GM21529 (cell line): ENCODE results near the gene SIRT6.
"Not testable (repeated sequence)": the region's sequence is repeated elsewhere in the genome, so short reads cannot be mapped to it uniquely, and the experiment has no call there.

ENCODE experiments used
- ATAC-seq: cut with Tn5 transposase; IDR thresholded peaks from one replicate; pipeline ENCODE4 v1.9.1; 2021; ENCODE audit not compliant: unreplicated experiment

The SIRT6 gene

DNA sequence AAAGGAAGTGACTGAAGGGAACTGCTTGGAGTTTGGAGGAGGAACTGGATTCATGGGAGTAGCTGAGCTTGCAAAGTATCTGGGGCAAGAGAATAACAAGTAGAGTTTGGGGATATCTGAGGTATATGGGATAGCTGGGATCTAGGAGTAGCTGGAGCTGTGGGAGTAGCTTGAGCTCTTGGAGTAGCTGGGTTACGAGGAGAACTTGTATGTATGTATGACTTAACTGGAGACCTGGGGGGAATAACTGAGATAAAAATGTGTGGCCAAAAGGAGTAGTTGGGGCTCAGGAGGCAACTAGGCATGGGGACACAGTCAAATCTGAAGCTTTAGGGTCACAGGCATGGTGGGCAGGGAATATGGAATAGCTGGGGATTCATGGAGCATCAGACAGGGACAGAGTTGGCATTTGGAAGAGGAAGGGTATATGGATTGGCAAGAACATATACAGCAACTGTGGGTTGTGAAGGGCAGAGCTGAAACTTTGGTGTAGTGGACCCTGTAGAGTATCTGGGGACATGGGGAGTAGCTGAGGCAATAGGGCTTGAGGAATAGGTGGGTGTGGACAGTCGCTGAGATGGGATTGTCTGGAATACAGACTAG, 18.7 kb upstream of the SIRT6 start:
- ATAC-seq: no peak

DNA sequence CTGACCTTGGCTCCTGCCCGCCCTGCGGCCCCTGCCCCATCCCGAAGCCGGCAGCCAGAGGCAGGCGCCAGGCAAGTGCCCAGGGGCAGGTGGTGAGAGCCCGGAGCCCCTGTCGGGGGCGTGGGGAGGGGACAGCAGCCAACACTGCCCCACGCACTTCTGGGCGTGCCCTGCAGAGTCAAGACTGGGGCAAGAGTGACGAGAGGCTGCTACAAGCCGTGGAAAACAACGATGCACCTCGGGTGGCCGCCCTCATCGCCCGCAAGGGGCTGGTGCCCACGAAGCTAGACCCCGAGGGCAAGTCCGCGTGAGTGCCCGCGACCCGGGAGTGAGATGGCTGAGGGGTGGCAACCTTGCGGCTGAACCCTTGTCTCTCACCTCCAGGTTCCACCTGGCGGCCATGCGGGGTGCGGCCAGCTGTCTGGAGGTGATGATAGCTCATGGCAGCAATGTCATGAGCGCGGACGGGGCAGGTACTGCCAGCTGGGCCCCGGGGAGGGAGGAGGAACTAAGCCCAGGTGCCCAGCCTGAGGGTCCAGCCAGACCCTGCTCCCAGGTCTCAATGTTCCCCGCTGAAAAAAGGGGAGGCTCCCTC, 17.4 kb upstream of the SIRT6 start:
- ATAC-seq: no peak

DNA sequence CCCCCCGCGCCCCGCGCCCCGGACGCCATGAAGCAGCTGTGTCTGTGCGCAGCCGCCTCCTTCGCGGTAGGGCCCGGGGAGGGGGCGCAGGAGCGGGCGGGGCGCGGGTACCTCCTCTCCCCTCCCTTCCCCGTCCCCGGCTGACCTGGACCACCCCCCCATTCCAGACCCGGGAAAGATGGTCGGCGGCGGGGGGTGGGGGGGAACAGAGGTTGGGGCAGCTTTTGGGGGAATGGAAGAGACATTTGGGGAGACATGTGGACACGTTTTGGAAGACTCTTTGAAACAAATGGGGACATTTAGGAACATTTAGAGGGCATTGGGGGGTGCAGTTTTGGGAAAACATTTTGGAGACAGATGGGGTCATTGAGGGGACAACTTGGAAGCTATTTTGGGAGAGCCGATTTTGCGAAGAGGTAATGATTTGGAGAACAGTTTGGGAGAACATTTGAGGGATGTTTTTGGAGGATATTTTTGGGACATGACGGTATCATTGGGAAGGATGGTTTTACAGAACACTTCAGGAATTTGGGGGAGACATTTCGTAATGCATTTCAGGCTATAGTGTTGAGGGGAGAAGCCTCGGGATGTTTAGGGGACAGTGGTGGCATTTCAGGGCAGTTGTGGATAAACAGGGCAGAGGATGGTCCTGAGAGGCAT, 16.2 kb upstream of the SIRT6 start:
- no peak for ATAC-seq

DNA sequence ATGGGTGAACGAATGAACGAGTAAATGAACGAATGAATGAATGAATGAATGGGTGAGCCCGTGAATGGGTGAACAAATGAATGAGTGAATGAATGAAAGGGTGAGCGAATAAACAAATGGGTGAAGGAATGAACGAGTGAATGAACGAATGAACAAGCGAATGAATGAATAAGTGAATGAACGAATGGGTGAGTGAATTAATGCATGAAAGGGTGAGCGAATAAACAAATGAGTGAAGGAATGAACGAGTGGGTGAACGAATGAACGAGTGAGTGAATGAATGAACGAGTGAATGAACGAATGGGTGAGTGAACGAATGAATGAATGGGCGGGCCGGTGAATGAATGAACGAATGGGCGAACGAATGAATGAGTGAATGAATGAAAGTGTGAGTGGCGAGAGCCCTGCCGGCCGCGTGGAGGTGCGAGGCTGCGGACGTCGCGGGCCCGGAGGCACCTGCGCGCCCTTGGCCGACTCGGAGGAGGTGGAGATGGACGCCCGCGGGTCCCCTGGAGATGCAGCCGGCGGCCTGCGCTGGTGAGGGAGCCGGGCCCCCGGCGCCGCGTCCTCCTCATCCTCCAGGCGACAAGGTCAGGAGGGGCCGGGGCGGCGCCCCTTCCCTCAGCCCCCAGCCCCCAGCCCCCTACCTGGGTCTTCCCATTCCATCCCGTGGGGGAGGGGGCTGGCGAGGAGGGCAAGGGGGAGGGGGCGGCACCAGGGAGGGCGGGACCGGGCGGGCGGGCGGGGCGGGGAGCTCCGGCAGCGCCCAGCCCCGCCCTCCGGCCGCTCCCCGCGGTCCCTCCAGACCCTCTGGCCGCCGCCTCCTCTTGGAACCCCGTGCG, 15.5 kb upstream of the SIRT6 start:
- ATAC-seq: no peak

- ATAC-seq: no peak
Observed at GRCh38 chr19:4197228-4197624, 14.9 kb upstream of the SIRT6 start.

DNA sequence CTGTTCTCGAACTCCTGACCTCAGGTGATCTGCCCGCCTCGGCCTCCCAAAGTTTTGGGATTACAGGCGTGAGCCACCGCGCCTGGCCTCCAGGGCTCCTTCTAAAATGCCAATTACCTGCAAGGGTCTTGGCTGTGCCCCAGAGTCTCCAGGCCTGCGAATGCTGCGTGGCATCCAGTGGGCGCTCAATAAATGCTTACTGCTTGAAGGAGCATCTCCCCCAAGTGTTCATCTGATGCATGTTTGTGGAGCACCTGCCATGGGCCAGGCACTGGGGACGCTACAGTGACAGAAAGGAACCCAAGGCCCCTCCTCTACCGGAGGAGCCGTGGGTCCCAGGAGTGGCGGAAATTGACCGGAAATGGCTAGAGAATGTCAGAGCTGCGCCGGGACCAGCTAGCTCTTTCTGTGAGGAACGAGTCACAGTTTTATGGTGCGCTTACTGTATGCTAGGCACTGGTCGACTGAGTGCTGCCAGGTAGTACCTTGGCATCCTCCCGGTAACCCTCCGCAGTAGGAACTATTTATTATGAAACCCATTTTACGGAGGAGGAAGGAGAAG, 14.3 kb upstream of the SIRT6 start:
- no peak for ATAC-seq

DNA sequence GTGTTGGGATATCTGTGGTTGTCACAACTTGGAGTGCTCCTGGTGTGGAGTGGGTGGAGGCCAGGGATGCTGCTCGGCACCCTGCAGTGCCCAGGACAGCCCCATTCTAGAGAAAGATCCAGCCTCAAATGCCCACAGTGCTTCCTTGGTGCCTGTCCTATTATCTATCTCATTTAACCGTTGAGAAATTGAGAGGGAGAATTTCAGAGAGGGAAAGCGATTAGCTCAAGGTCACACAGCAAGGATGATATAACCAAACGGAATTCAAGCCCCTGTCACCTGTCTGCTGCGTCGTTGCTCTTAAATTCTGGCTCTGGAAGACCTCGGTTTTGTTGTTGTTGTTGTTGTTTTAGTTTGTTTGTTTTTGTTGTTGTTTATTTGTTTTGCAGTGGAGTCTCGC, 13.6 kb upstream of the SIRT6 start:
- no peak for ATAC-seq

DNA sequence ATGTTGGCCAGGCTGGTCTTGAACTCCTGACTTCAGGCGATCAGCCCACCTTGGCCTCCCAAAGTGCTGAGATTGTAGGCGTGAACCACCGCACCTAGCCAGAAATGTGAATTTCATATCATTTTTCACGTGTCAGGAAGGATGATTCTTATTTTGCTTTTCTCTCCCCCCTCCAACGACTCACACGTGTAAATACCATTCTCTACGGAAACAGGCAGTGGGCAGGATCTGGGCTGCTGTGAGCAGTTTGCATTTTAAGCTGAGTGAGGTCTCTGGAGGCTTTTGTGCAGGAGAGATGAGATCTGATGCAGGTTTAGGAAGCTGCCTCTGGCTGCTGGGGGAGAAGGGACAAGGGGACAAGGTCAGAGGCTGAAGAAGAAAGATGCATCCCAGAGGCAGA, 12.0 kb upstream of the SIRT6 start:
- no peak for ATAC-seq

DNA sequence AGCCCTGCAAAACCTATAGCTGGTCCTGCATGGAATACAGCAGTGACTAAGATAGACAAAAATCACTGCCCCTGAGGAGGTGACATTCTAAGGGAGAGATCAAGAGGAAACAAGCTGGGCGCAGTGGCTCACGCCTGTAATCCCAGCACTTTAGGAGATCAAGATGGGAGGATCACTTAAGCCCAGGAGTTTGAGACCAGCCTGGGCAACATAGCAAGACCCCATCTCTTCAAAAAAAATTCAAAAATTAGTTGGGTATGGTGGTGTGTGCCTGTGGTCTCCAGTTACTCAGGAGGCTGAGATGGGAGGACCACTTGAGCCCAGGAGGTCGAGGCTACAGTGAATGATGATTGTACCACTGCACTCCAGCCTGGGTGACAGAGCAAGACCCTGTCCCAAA, 10.2 kb upstream of the SIRT6 start:
- not testable (repeated sequence) for ATAC-seq

DNA sequence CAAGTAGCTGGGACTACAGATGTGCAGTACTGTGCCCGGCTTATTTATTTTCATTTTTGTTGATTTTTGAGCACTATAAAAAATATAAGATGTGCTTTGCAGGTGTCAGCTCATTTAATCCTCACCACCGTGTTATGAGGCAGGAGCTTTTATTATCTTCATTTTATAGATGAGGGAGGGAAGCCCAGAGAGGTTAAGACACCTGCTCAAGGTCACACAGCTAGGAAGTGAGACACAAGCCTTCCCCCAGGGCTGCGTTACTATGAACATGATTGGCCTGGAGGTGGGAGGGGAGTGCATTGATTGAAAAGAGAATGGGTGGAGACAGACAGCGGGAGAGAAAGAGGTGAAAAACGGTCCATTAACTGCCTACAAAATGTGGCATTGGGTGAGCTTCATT, 7.3 kb upstream of the SIRT6 start:
- ATAC-seq: no peak

GRCh38 chr19:4187313-4188122, 5.2 kb upstream of the SIRT6 start:
- ATAC-seq: no peak

GRCh38 chr19:4186087-4186993, 4.0 kb upstream of the SIRT6 start:
- ATAC-seq: no peak

- no peak for ATAC-seq
Observed at GRCh38 chr19:4185413-4186086, 3.2 kb upstream of the SIRT6 start.

DNA sequence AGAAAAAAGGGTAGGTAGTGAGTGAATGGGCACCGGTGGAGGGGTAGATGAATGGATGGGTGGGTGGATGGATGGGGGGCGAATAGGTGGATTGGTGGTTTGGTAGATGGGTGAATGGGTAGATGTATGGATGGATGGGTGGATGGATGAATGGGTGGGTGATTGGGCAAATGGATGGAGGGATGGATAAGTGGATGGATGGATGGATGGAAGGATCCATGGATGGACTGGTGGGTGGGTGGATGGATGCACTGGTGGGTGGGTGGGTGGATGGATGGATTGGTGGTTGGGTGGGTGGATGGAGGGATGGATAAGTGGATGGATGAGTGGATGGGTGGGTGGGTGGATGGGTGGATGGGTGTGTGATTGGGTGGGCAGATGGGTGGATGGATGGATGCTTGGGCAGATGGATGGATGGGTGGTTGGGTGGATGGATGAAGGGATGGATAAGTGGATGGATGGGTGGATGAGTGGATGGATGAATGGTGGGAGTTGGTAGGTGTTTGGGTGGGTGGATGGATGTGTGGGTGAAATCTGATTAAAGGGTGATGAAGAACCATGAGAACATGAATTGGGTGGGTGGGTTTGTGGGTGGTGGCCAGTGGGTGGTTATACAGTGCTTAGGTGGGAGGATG, 2.5 kb upstream of the SIRT6 start:
- ATAC-seq: no peak

- no peak for ATAC-seq
Observed at GRCh38 chr19:4183967-4184717, 1.8 kb upstream of the SIRT6 start.

GRCh38 chr19:4181053-4181508, 1.3 kb downstream of the SIRT6 start:
- ATAC-seq: no peak

GRCh38 chr19:4178990-4179389, 3.4 kb downstream of the SIRT6 start:
- ATAC-seq: no peak

- ATAC-seq: no peak
Observed at GRCh38 chr19:4177146-4177545, 5.2 kb downstream of the SIRT6 start.
